ENCODE measurements around the gene GNAT1.

GNAT1 gene

DNA sequence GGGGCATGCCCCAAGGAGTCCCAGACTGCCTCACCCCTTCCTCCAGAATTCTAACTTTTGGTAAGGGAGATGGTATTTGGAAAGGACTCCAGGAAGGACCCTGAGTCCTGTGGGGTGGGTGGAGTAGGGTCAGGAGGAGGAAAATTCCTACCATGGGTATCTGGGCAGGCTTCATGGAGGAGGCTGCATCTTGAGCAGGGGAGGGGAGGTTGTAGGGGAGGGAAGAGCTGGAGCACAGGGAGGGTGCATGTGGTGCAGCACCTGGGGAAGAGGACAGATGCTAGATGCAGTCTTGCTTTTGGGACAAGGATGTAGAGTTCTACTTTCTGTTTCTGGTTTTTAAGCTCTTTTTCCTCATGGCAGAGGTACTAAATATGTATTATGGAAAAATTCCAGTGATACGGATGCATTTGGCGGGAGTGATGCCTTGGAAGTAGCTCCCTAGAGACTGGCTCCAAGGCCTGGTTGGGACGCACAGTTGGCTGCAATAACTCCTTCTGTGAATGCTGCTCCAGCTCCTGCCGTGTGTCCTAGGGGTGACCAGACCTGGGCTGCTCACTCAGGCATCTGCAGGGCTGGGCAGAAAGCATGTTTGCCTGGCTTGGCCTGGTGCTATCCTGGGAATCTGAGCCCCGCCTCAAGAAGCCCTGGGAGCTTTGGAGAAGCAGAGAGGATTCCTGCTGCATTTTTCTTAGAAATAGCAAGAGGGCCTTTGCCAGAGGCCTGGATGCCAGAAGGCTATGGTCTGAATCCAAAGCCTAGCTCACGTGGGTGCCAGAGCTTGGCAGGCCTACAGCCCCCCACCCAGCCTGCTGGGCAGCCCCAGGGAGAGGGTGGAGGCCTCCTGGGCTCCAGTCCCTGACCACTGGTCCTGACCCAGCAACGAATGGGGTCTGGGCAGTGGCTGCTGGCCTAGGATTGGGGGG lies 26.2 kb upstream of the GNAT1 start:
- Histone ChIP-seq H3K4me3 (ENCODE audit: low read depth, low read length) (no peak overlapping the region), H3K9me3 (no peaks in the 10 kb centered on the region), H3K36me3 (no peaks in the 10 kb centered on the region), H3K27me3 (no peaks in the 10 kb centered on the region), H3K4me1 (peaks cover 3% of the 10 kb centered on the region; the same call in 1 of the 2 replicates)
- peak; percentile 43 for DNase-seq
- TF ChIP-seq, protein P1, sequence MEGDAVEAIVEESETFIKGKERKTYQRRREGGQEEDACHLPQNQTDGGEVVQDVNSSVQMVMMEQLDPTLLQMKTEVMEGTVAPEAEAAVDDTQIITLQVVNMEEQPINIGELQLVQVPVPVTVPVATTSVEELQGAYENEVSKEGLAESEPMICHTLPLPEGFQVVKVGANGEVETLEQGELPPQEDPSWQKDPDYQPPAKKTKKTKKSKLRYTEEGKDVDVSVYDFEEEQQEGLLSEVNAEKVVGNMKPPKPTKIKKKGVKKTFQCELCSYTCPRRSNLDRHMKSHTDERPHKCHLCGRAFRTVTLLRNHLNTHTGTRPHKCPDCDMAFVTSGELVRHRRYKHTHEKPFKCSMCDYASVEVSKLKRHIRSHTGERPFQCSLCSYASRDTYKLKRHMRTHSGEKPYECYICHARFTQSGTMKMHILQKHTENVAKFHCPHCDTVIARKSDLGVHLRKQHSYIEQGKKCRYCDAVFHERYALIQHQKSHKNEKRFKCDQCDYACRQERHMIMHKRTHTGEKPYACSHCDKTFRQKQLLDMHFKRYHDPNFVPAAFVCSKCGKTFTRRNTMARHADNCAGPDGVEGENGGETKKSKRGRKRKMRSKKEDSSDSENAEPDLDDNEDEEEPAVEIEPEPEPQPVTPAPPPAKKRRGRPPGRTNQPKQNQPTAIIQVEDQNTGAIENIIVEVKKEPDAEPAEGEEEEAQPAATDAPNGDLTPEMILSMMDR (IDR thresholded peaks at IDR 0.05; ENCODE audit: low read depth, low read length): no peak

DNA sequence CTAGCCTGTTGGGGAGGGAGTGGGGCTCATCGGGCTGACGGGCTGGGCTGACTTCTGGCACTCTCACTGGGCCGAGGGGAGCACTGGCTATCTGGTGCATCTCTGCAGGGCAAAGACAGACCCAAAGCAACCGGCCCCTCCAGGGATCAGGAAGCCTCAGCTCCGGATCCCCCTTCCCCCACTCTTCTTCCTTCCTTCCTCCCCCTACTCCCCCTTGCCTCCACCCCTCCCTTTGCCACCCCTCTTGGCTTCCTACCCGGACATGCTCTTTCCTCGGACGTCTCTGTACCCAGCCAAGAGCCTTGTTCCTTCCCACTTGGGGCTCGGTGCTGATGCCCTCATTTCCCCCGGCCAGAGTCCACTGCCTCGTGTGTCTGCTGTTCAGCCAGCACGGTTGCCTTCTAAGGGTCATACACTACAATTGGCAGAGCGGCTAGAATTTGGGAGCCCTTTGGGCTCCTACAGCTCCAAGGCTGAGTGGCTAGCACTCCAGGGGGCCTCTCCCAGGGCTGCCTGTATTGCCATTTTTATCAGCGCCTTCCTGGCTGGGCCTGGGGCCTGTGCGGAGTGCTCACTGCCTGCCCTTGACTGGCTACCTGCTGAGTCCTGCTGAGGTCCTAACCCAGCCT lies 25.4 kb upstream of the GNAT1 start:
- TF ChIP-seq, protein P1 (IDR thresholded peaks at IDR 0.05; ENCODE audit: low read depth, low read length): no peak
- DNase-seq: no peak
- no peaks in the 10 kb centered on the region for H3K36me3 ChIP-seq
- no peak overlapping the region for H3K4me3 ChIP-seq (ENCODE audit: low read depth, low read length)
- no peaks in the 10 kb centered on the region for H3K9me3 ChIP-seq
- H3K27me3 ChIP-seq: no peaks in the 10 kb centered on the region
- peaks cover 3% of the 10 kb centered on the region; the same call in 1 of the 2 replicates for H3K4me1 ChIP-seq

- Histone ChIP-seq H3K4me3 (ENCODE audit: low read depth, low read length) (no peak overlapping the region), H3K36me3 (no peaks in the 10 kb centered on the region), H3K27me3 (no peaks in the 10 kb centered on the region), H3K4me1 (peaks cover 3% of the 10 kb centered on the region; the same call in 1 of the 2 replicates), H3K9me3 (no peaks in the 10 kb centered on the region)
- TF ChIP-seq, protein P1 (IDR thresholded peaks at IDR 0.05; ENCODE audit: low read depth, low read length): no peak
- no peak for DNase-seq
Observed at GRCh38 chr3:50166620-50167019, 24.8 kb upstream of the GNAT1 start.

DNA sequence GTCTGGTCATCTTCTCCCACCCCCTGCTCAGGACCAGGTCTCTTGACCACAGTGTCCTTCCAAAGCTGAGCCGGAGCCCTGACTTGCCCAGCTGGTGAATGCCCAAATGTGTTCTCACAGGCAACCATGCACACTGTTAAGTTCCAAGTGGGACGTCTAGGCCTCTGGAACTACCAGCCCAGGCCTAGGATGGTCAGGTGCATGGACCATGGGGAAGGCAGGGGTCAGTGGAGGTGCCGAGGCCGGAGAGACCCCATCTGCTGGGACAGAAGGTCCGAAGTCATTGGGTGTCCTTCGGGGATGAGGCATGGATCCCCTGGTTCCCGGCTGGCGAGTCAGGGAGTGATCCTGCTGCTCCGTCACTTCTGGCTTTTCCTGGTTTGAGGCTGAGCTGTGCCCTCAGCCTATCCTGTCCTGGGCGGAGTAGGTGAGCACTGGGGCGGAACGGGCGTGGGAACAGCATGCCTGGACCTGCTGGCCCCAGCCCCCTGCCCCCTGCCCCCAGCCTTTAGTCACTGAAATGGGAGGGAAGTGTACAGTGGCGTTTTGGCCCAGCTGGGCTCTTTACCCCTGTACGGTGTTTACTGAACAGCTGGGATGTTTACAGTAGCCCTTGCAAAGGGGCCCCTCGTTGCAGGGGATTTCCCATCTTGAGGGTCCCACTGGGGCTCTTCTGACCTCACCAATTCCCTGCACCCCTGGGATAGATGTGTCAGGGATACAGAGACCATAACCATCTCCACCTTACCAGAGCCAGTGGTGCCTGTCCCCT lies 24.2 kb upstream of the GNAT1 start:
- Histone ChIP-seq H3K27me3 (no peaks in the 10 kb centered on the region), H3K4me1 (peaks cover 3% of the 10 kb centered on the region; the same call in 1 of the 2 replicates), H3K9me3 (no peaks in the 10 kb centered on the region), H3K4me3 (ENCODE audit: low read depth, low read length) (no peak overlapping the region), H3K36me3 (no peaks in the 10 kb centered on the region)
- DNase-seq: no peak
- TF ChIP-seq, protein P1 (IDR thresholded peaks at IDR 0.05; ENCODE audit: low read depth, low read length): no peak

- no peaks in the 10 kb centered on the region for H3K36me3 ChIP-seq
- TF ChIP-seq, protein P1 (IDR thresholded peaks at IDR 0.05; ENCODE audit: low read depth, low read length): no peak
- no peak overlapping the region for H3K4me3 ChIP-seq (ENCODE audit: low read depth, low read length)
- DNase-seq: no peak
- H3K27me3 ChIP-seq: no peaks in the 10 kb centered on the region
- H3K9me3 ChIP-seq: no peaks in the 10 kb centered on the region
- peaks cover 3% of the 10 kb centered on the region; the same call in 1 of the 2 replicates for H3K4me1 ChIP-seq
Observed at GRCh38 chr3:50167841-50168209, 23.6 kb upstream of the GNAT1 start.

Measured in BE2C (cell line).